HG02938 (cell line): ENCODE data around the gene ZBTB7C.

Source experiments
- ATAC-seq: cut with Tn5 transposase; IDR thresholded peaks from one replicate; pipeline ENCODE4 v1.9.1; 2021; ENCODE audit warnings: mild to moderate bottlenecking, moderate library complexity; ENCODE audit not compliant: unreplicated experiment

ZBTB7C gene

DNA sequence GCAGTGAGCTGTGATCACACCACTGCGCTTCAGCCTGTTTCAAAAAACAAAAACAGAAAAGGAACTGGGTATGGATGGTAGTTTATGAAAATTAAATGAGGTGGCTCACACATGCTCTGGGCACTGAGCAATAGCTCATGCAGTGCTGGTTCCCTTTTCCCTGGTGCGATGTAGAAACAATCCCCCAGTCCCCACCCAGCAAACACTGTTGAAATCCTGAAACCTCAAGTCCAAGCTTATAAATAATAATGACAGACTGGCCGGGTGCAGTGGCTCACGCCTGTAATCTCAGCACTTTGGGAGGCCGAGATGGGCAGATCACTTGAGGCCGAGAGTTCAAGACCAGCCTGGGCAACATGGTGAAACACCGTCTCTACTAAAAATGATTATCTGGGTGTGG, 423.3 kb downstream of the ZBTB7C start:
- ATAC-seq = no peak

DNA sequence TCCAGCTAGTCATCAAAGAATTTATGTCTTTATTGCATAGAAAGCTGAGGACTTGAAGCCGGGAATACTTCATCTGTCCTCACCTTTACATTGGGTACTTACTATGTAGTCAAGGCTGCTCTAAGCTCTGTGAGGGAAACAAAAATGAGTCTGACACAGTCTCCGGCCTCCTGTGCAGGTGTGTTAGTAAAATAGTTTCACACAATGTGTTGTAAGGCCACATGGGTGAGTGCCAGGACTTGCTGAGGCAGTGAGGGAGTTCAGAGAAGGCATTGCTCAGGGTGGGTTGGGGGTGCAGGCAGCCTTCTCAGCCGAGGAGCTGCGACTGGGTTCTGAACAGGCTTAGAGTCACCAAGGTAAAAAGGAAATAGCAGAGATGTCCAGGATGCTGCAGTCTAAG, 424.2 kb downstream of the ZBTB7C start:
- no peak for ATAC-seq

DNA sequence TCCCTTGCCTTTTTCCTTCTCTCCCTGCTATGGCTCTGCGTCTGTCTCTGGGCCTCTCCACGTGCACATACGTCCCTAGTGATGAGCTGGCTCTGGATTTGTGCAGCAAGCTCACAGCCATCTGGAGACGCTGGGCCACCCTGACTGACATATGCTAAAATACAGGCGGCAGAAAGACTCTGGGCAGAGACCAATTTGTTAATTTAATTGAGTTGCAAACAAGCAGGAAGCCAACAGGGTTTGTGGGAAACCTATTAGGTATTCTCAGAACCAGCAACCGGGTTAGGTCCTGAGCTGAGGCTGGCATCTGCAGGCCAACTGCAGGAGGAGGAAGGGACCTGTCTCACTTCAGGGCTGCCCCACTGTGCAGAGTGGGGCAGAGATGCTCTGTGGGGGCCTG, 425.2 kb downstream of the ZBTB7C start:
- no peak for ATAC-seq

DNA sequence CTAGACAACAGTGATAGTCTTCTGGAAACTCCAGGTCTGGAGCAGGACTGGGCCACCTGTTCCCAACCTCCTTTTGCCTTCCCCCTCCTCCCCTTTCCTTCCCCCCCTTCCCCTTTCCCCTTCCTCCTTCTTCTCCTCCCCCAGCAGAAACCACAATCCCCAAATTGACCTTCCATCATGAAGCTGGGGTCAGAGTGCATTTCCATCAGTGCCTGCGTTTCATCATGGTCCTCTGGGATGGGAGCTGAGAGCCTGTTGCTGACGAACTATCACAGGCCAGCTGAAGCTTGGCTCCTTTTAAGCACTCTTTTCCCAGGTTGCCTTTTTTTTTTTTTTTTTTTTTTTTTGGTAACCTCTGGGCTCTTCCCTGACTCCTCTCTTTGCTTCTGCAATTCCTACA, 426.1 kb downstream of the ZBTB7C start:
- no peak for ATAC-seq

DNA sequence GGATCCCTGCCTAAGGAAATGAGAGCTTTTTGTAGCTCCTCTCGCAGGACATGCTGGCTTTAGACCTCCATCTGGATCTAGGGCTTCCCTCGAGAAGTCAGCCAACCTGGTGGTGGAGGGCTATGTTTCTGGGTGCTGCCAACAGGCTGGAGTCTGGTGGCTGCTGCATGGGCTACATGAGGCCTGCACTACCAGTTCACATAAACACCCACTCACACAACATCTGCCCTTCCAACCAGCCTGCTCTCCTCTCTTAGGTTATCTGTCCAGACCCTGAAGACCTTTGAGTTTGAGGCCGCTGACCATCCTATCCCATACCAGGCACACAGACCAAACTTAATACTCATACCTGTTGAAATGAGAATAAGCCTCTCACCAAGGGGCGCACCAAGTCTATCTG, 427.4 kb downstream of the ZBTB7C start:
- ATAC-seq = no peak

DNA sequence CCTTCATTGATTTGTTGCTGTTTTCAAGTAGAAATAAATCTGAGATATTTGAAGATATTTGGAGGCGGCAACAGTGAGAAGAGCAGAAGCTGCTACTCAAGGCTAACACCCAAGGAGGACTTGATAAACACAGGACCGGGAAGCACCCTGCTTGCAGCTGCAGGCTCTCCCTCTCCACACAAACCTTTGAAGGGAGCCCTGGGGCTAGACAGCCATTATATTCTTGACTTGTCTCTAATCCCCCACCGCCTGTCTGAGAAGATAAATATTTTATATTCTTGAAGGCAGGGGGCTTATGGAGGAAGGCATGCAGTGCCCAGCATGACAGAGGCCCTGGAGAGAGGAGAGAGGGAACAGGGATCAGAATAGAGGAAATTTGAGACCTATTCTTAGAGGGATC, 427.9 kb downstream of the ZBTB7C start:
- no peak for ATAC-seq

DNA sequence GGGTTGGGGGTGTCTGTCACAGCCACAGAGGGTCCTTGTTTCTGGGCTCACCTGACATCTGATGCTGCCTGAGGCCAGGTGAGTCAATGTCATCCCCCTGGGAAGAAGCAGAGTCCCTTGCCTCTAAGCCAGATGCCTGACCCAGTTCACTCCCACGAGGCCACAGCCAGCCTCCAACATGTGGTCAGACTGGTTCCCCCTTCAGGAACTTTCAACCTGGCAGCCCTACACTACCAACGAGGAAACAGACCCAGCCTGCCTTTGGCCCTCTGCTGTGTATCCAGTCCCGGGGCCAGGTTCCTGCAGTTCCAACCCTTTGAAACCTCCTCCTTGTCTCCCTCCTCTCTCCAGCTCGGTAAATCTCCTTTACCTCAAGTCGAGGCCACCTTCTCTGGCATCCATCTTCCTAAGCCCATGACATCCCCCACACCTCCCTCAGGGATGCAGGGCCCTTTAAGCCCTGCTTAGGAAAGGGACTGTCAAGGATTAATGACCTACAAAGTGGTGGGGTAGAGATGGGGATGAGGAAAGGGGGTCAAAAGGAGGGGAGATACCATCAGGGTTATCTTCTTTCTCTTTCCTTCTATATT, 429.5 kb downstream of the ZBTB7C start:
- no peak for ATAC-seq

DNA sequence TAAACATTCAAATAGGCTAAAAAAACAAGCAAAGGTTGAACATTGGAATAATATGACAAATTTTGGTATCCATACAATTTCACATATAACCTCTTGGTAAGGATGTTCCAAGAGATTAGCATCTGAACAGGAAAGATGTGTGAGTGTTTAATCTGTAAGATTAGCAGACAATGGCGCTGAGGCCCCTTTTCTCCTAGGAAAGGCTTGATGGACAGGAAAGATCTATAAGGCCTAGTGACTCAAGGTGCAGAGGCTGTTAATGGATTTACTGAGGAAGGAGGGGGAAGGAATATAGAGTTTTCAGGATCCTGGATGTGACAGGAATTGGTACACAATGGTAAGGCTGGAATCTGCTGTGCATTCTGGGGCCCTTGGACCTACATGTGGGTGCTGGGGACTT, 430.6 kb downstream of the ZBTB7C start:
- ATAC-seq = no peak

DNA sequence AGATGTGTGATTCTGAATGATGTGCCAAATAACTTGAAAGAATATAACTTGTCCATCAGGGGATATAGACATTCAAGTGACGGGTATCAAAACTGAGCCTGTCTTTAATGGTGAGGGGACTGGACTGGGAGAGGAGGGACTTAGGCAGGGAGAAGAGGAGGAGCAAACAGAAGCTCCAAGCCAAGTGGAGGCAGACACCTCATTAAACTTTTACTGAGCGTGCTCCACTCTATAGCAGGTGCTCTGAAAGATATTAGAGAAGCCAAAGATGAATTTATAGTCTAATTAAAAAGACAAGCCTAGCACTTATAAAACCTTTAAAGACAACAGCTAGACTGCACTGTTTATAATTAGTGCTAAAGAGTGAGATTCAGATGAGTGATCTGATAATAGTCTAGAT, 431.0 kb downstream of the ZBTB7C start:
- no peak for ATAC-seq
